GM18870 (cell line): Measurements from ENCODE around the gene VWA8.
"Not testable (repeated sequence)": the region's sequence is repeated elsewhere in the genome, so short reads cannot be mapped to it uniquely, and the experiment has no call there.

Experiments
- ATAC-seq: cut with Tn5 transposase; IDR thresholded peaks from one replicate; pipeline ENCODE4 v1.9.1; 2021; ENCODE audit warnings: moderate library complexity; ENCODE audit not compliant: unreplicated experiment

VWA8 gene

GRCh38 chr13:41928323-41928722 lies 32.6 kb downstream of the VWA8 start:
- no peak for ATAC-seq

- ATAC-seq = no peak
Observed at GRCh38 chr13:41925014-41925413, 35.9 kb downstream of the VWA8 start.

GRCh38 chr13:41922894-41923293 lies 38.0 kb downstream of the VWA8 start:
- not testable (repeated sequence) for ATAC-seq

GRCh38 chr13:41919741-41920487 lies 41.0 kb downstream of the VWA8 start:
- ATAC-seq = no peak

- no peak for ATAC-seq
Observed at GRCh38 chr13:41919031-41919740, 41.7 kb downstream of the VWA8 start.

- ATAC-seq = no peak
Observed at GRCh38 chr13:41917641-41918040, 43.3 kb downstream of the VWA8 start.

- peak; percentile 93 for ATAC-seq
Observed at GRCh38 chr13:41916173-41916954, 44.5 kb downstream of the VWA8 start.

GRCh38 chr13:41915081-41915480 lies 45.8 kb downstream of the VWA8 start:
- ATAC-seq = no peak

- ATAC-seq = no peak
Observed at GRCh38 chr13:41914552-41914951, 46.4 kb downstream of the VWA8 start.

- no peak for ATAC-seq
Observed at GRCh38 chr13:41909506-41909905, 51.4 kb downstream of the VWA8 start.

GRCh38 chr13:41905600-41906254 lies 55.2 kb downstream of the VWA8 start:
- ATAC-seq = peak; percentile 86

GRCh38 chr13:41900918-41901317 lies 60.0 kb downstream of the VWA8 start:
- no peak for ATAC-seq

- not testable (repeated sequence) for ATAC-seq
Observed at GRCh38 chr13:41898411-41898810, 62.5 kb downstream of the VWA8 start.

GRCh38 chr13:41897126-41897525 lies 63.8 kb downstream of the VWA8 start:
- no peak for ATAC-seq

GRCh38 chr13:41895478-41895877 lies 65.4 kb downstream of the VWA8 start:
- no peak for ATAC-seq

GRCh38 chr13:41891119-41891518 lies 69.8 kb downstream of the VWA8 start:
- ATAC-seq = no peak

GRCh38 chr13:41883147-41883546 lies 77.8 kb downstream of the VWA8 start:
- no peak for ATAC-seq

GRCh38 chr13:41881890-41882289 lies 79.0 kb downstream of the VWA8 start:
- not testable (repeated sequence) for ATAC-seq

GRCh38 chr13:41880966-41881365 lies 79.9 kb downstream of the VWA8 start:
- no peak for ATAC-seq

- ATAC-seq = no peak
Observed at GRCh38 chr13:41864658-41865057, 96.3 kb downstream of the VWA8 start.

- ATAC-seq = not testable (repeated sequence)
Observed at GRCh38 chr13:41862659-41863058, 98.2 kb downstream of the VWA8 start.
